GM12878 (cell line): ENCODE measurements around the gene EPHA5.

ENCODE experiments used
- BHLHE40 ChIP-seq, 2 experiments: fragments of 450-650 bp in 1 of 2; IDR thresholded peaks; 2 replicates each; pipeline ENCODE4 v1.6.1; 2011 to 2017; ENCODE audit warnings: low read depth in 2 of 2, borderline replicate concordance in 1 of 2, improper control_type of control experiment in 1 of 2, low read length in 1 of 2, mild to moderate bottlenecking in 1 of 2
- CTCF ChIP-seq, 3 experiments: IDR thresholded peaks in 2 of 3; conservative IDR thresholded peaks in 1 of 3; 2 replicates each; pipeline ENCODE4 v1.5.1; 2011; ENCODE audit warnings: low read depth in 3 of 3, low read length in 3 of 3, mild to moderate bottlenecking in 3 of 3, control low read depth in 2 of 3, moderate library complexity in 2 of 3, inconsistent platforms in 1 of 3, mixed read lengths in 1 of 3; ENCODE audit not compliant: control insufficient read depth in 2 of 3, insufficient read depth in 1 of 3; ENCODE audit errors: extremely low read depth in 1 of 3
- FOXM1 ChIP-seq: IDR thresholded peaks from 2 replicates; pipeline ENCODE4 v1.6.1; 2012; ENCODE audit warnings: low read depth, mild to moderate bottlenecking, inconsistent platforms, low read length, moderate library complexity
- JUND ChIP-seq: IDR thresholded peaks from 2 replicates; pipeline ENCODE4 v1.6.1; 2012; ENCODE audit warnings: low read depth, mild to moderate bottlenecking, low read length, improper control_type of control experiment, moderate library complexity
- POLR2A ChIP-seq: IDR thresholded peaks from 2 replicates; pipeline ENCODE4 v1.6.1; 2011; ENCODE audit warnings: low read depth, mild to moderate bottlenecking, low read length
- POLR2AphosphoS2 ChIP-seq: IDR thresholded peaks from 2 replicates; pipeline ENCODE4 v1.6.1; 2011; ENCODE audit warnings: low read depth, mild to moderate bottlenecking, low read length, improper control_type of control experiment, moderate library complexity
- SIX5 ChIP-seq: IDR thresholded peaks from 2 replicates; pipeline ENCODE4 v1.6.1; 2011; ENCODE audit warnings: mild to moderate bottlenecking, low read depth, low read length, moderate library complexity; ENCODE audit not compliant: severe bottlenecking
- SMC3 ChIP-seq: IDR thresholded peaks from 2 replicates; pipeline ENCODE4 v1.6.1; 2011; ENCODE audit warnings: low read length, improper control_type of control experiment, borderline replicate concordance
- SP1 ChIP-seq: IDR thresholded peaks from one replicate; pipeline ENCODE4 v1.6.1; 2011; ENCODE audit warnings: low read depth, low read length
- STAT3 ChIP-seq: IDR thresholded peaks from 2 replicates; pipeline ENCODE4 v1.6.1; 2011; ENCODE audit warnings: low read depth, low read length, improper control_type of control experiment
- USF2 ChIP-seq: IDR thresholded peaks from 2 replicates; pipeline ENCODE4 v1.6.1; 2011; ENCODE audit warnings: low read depth, low read length, improper control_type of control experiment, borderline replicate concordance
- YY1 ChIP-seq: IDR thresholded peaks from 2 replicates; pipeline ENCODE4 v1.6.1; 2011; ENCODE audit warnings: low read depth, mild to moderate bottlenecking, low read length
- TF ChIP-seq, protein P1 (sequence below): fragments of 450-650 bp; IDR thresholded peaks from 2 replicates; pipeline ENCODE4 v1.6.1; 2017; ENCODE audit warnings: low read depth, mild to moderate bottlenecking, moderate library complexity

DNA sequence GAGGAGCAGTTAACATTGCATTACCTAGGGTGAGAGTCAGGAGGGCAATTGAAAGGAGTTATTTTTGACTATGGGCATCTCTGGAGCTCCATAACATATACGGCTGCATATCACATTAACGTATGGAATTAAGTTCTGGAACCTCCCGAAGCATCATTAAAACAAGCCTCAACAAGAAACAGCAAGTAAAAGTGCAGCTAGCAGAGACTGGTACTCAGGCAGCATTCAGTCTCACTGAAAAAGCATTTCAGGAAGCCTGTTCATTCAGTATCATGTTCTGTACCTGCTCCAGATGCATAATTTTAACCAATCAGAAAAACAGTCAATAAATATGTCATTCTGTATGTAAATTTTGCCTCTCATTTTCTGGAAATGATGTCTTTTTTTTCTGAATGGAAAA is 299.6 kb downstream of the EPHA5 start:
- no peak for TF ChIP-seq JUND
- TF ChIP-seq, protein P1, sequence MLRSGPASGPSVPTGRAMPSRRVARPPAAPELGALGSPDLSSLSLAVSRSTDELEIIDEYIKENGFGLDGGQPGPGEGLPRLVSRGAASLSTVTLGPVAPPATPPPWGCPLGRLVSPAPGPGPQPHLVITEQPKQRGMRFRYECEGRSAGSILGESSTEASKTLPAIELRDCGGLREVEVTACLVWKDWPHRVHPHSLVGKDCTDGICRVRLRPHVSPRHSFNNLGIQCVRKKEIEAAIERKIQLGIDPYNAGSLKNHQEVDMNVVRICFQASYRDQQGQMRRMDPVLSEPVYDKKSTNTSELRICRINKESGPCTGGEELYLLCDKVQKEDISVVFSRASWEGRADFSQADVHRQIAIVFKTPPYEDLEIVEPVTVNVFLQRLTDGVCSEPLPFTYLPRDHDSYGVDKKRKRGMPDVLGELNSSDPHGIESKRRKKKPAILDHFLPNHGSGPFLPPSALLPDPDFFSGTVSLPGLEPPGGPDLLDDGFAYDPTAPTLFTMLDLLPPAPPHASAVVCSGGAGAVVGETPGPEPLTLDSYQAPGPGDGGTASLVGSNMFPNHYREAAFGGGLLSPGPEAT = no peak
- no peak for TF ChIP-seq POLR2A
- no peak for TF ChIP-seq YY1
- no peak for TF ChIP-seq SP1
- no peak for TF ChIP-seq STAT3
- no peak for TF ChIP-seq USF2
- TF ChIP-seq SIX5 = no peak
- TF ChIP-seq SMC3 = no peak
- TF ChIP-seq BHLHE40 (IDR thresholded peaks at IDR 0.05; ENCODE audit: borderline replicate concordance in 1 of 2, low read depth in 2 of 2, low read length in 1 of 2) = no peak
- no peak for TF ChIP-seq CTCF (IDR thresholded peaks at IDR 0.05 in 2 of 3, conservative IDR thresholded peaks at IDR 0.05 in 1 of 3; ENCODE audit: control insufficient read depth in 2 of 3, extremely low read depth in 1 of 3, insufficient read depth in 1 of 3, low read depth in 3 of 3, low read length in 3 of 3)
- TF ChIP-seq FOXM1 = no peak
- no peak for TF ChIP-seq POLR2AphosphoS2
